Epithelial cell of esophagus (primary cell): ENCODE measurements around the gene RAB43.
"Not testable (repeated sequence)": the region's sequence is repeated elsewhere in the genome, so short reads cannot be mapped to it uniquely, and the experiment has no call there.

Experiments used
- DNase-seq: peaks from one replicate; pipeline ENCODE4 v3.0.0; 2010; ENCODE audit warnings: low read depth
- H3K4me3 ChIP-seq: 2 replicates; pipeline ENCODE4 v1.5.1; 2011; ENCODE audit warnings: mild to moderate bottlenecking, low read length, control low read depth
- TF ChIP-seq, protein P1 (sequence below): IDR thresholded peaks from 2 replicates; pipeline ENCODE4 v1.5.1; 2011; ENCODE audit warnings: low read depth, mild to moderate bottlenecking, low read length, control low read depth, inconsistent platforms; ENCODE audit not compliant: insufficient read depth; ENCODE audit errors: missing control alignments

RAB43 gene

DNA sequence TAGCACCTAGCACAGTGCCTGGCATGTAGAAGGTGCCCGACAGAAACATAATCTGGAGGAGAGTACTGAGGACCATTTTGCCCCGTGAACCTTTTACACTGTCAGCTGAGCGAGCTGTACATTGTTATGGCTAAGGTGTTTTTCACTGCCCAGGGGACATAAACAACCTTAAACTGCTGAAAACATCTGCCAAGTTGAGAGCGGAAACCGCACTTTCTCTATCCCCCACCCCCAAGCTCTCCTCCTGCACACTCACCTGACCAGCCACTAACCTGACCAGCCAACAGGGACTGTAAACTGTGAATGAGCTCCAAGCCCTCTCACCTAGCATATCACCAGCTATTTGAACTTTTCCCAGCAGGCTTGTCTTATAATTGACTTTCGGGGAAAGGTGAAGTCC is 17.6 kb downstream of the RAB43 start:
- DNase-seq = no peak
- no peak overlapping the region for H3K4me3 ChIP-seq
- TF ChIP-seq, protein P1, sequence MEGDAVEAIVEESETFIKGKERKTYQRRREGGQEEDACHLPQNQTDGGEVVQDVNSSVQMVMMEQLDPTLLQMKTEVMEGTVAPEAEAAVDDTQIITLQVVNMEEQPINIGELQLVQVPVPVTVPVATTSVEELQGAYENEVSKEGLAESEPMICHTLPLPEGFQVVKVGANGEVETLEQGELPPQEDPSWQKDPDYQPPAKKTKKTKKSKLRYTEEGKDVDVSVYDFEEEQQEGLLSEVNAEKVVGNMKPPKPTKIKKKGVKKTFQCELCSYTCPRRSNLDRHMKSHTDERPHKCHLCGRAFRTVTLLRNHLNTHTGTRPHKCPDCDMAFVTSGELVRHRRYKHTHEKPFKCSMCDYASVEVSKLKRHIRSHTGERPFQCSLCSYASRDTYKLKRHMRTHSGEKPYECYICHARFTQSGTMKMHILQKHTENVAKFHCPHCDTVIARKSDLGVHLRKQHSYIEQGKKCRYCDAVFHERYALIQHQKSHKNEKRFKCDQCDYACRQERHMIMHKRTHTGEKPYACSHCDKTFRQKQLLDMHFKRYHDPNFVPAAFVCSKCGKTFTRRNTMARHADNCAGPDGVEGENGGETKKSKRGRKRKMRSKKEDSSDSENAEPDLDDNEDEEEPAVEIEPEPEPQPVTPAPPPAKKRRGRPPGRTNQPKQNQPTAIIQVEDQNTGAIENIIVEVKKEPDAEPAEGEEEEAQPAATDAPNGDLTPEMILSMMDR = no peak

DNA sequence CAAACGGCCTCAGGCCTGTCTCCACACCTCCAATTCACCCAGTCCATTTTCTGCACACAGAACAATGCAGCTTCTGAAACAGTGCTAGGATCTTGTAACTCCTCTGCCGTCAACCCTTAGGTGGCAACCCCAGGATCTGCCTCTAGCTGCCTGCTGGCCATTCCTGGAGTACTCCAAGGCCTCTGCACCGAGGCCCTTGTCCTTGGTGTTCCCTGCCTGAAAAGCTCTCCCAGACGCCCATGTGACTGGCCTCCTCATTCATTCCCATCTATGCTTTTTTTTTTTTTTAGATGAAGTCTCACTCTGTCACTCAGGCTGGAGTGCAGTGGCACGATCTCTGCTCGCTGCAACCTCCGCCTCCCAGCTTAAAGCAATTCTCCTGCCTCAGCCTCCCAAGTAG is 18.3 kb downstream of the RAB43 start:
- DNase-seq = no peak
- no peak overlapping the region for H3K4me3 ChIP-seq
- TF ChIP-seq, protein P1 = no peak

DNA sequence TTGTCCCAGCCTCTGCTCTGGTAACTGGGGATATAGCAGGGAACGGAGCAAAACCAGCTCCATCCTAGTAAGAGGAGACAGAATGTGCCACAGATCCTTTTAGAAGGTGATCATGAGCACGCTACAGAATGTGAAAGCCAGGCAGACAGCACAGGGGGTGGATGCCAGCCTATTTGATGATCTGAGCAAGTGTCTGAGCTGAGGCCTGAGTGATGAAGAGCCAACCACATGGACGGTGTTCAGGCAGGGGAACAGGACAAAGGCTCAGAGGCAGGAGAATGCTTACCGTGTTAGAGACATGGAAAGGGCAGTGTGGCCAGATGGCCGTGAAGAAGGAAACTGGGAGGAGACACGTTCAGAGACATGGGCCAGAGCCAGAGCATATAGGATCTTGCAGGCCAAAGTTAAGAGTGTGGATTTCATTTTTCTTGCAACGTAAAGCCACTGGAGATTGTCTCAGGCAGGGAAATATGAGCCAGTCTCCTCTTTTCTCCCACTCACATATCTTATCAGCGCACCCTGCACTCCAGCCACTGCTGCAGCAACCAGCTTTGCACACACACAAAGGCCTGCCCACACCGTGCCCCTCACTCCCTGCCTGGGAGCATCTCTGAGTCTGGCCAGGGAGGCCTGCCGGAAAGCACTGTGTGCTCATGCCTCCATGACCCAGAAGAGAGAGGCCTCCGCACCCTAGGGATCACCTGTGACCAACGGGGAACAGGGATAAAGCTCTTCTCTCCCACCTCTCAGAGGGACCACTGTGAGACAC is 20.1 kb downstream of the RAB43 start:
- no peak for DNase-seq
- TF ChIP-seq, protein P1 = no peak
- no peak overlapping the region for H3K4me3 ChIP-seq

DNA sequence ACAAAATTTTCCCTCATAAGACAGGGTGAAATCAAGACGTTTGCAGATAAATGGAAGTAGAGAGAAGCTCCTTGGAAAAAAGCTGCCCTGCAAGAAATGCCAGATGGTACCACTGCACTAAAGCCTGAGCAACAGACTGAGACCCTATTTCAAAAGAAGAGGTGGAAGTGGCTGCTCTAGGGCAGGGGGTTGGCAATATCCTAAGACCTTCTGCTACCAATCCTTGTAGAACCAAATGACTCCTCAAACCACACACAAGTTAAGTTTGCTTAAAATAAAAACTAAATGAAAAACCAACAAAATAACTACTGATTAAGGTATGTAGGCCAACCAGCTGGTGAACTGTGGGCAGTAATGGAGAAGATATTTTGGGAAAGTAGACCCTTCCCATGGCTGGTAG is 21.3 kb downstream of the RAB43 start:
- no peak for DNase-seq
- TF ChIP-seq, protein P1 = no peak
- H3K4me3 ChIP-seq = no peak overlapping the region

DNA sequence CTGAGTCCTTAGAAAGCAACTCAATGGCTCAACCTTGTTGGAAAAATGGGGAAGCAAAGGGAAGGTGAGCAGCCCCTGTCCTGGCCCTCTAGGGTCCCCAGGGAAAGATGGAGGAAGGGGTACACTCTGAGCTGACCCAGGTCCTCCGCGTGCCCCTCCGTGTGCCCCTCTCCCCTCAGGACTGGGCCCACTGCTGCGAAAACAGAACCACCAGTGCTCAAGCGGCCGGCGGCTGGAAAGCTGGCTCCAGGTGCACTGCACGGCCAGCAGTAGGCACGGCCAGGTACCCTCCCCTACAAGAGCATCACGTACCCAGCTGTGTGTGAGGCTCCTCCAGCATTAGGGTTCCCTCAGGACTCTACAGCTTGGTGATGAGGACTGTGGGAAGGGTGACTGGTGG is 26.3 kb downstream of the RAB43 start:
- no peak for DNase-seq
- TF ChIP-seq, protein P1 = no peak
- no peak overlapping the region for H3K4me3 ChIP-seq

DNA sequence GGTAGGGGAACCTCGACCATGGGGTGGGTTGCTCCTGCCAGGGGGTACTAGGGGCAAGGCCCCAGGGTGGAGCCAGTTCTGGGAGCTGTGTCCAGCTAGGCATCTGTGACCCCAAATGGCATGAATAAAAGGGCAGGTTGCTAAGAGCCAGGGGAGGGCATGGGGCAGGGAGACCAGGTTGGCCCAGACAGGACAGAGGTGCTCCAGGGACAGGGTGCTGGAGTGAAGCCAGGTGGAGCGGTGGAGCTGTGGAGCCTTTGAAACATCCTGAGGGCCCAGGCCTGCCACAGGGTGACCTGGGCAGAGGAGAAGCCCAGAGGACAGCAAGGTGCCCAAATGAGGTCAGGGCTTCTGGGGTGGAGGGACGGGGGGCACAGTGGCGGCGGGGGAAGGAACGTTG is 33.3 kb downstream of the RAB43 start:
- H3K4me3 ChIP-seq, DNase-seq: not testable (repeated sequence)

DNA sequence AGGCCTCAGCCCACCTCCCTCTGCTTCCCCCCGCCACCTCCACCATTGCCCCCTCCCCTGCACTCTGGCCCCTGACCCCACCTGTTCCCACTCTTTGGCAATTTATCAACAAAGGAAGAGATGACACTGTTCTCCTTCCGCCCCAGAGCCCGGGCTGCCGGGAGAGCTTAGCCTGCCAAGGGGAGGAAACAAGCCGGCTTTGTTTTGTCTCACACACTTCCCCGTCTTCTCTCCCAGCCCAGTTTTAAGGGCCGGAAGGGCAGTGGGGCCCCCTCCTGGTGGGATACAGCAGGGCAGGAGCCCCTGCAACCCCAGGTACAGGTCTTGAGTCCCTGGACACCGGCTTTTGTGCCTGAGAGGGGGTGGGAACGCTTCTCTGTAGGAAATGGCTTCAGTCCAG is 33.7 kb downstream of the RAB43 start:
- H3K4me3 ChIP-seq = not testable (repeated sequence)
- peak; percentile 48 for DNase-seq

DNA sequence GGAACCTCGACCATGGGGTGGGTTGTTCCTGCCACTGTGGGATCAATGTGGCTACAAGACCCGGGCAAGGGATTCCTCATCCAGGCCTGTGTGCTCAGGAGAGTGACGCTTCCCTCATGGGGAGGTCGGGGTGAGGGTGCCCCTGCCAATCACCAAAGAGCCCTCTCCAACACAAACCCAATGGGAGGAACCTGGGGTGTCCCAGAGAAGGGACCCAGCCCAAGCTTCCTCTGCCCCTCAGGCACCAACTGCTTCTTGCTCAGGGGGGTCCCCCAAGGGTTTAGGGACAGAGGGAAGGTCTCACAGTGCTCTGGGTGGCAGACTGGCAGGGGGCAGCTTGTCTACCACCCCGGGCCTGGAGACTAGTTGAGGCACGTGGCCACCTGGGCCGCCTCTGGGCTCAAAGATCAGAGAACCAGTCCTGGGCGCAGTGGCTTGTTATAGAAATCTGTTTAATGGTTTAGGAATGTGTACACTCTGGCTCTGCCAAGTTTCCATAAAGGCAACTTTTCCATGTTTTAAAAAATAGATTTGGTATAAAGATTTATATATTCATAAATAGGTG is 34.4 kb downstream of the RAB43 start:
- DNase-seq = peak; percentile 62
- TF ChIP-seq, protein P1 = no peak
- no peak overlapping the region for H3K4me3 ChIP-seq
